CD14-positive monocyte (primary cell): ENCODE results near the gene DIS3L. TPM values are rescaled to one million over a fixed set of nuclear protein-coding genes. Genes with fewer than 3 reads are reported as not detected.

Source experiments
- DNase-seq, 3 donors: peaks; one replicate each; pipeline ENCODE4 v3.0.0-alpha.2; 2011 to 2022
- H2AFZ ChIP-seq: 2 replicates; pipeline ENCODE4 v1.6.0; 2012; ENCODE audit warnings: mild to moderate bottlenecking, low read depth, low read length, inconsistent platforms; ENCODE audit not compliant: insufficient read depth, poor library complexity, severe bottlenecking
- H3K27ac ChIP-seq, 2 donors: 1 replicate in 1 of 2; 2 replicates in 1 of 2; pipeline ENCODE4 v1.5.1; 2012 to 2013; ENCODE audit warnings: low read length in 2 of 2, control low read depth in 1 of 2, inconsistent platforms in 1 of 2, low read depth in 1 of 2, mild to moderate bottlenecking in 1 of 2
- H3K27me3 ChIP-seq, 2 donors: one replicate each; pipeline versions ENCODE4 v1.6.0 to v1.6.1; 2011 to 2013; ENCODE audit warnings: low read length in 2 of 2; ENCODE audit not compliant: control insufficient read depth in 2 of 2, insufficient read depth in 2 of 2
- H3K36me3 ChIP-seq, 2 donors: replicated peaks in 1 of 2; 1 replicate in 1 of 2; 2 replicates in 1 of 2; pipeline versions ENCODE4 v1.5.1 to v1.6.1; 2012 to 2013; ENCODE audit warnings: low read length in 2 of 2, control low read depth in 1 of 2, inconsistent platforms in 1 of 2, mild to moderate bottlenecking in 1 of 2; ENCODE audit not compliant: insufficient read depth in 2 of 2, control insufficient read depth in 1 of 2
- H3K4me1 ChIP-seq, 2 donors: 1 replicate in 1 of 2; 2 replicates in 1 of 2; pipeline versions ENCODE4 v1.5.1 to v1.6.1; 2012 to 2013; ENCODE audit warnings: low read length in 2 of 2, control low read depth in 1 of 2, inconsistent platforms in 1 of 2, mild to moderate bottlenecking in 1 of 2, moderate library complexity in 1 of 2; ENCODE audit not compliant: insufficient read depth in 2 of 2, control insufficient read depth in 1 of 2
- H3K4me2 ChIP-seq: replicated peaks from 2 replicates; pipeline ENCODE3; 2012; ENCODE audit warnings: low read length, moderate library complexity, mild to moderate bottlenecking; ENCODE audit not compliant: poor library complexity, severe bottlenecking; ENCODE audit errors: extremely low read depth
- H3K4me3 ChIP-seq, 3 experiments: fragments of 200-600 bp in 1 of 3; sonication (generic) in 1 of 3; replicated peaks in 1 of 3; 1 replicate in 2 of 3; 2 replicates in 1 of 3; pipeline ENCODE4 v1.5.1; 2011 to 2013; ENCODE audit warnings: low read length in 3 of 3, mild to moderate bottlenecking in 3 of 3, control low read depth in 2 of 3, low read depth in 2 of 3, inconsistent platforms in 1 of 3, moderate library complexity in 1 of 3
- H3K79me2 ChIP-seq: 2 replicates; pipeline ENCODE4 v1.6.0; 2012; ENCODE audit warnings: mild to moderate bottlenecking, control low read depth, inconsistent platforms, low read length, moderate library complexity; ENCODE audit not compliant: insufficient read depth
- H3K9ac ChIP-seq: 2 replicates; pipeline ENCODE4 v1.6.0; 2017; ENCODE audit warnings: low read length, mild to moderate bottlenecking; ENCODE audit not compliant: insufficient read depth, poor library complexity, severe bottlenecking
- H3K9me3 ChIP-seq, 2 donors: replicated peaks in 1 of 2; 1 replicate in 1 of 2; 2 replicates in 1 of 2; pipeline versions ENCODE4 v1.5.1 to v1.6.1; 2012 to 2013; ENCODE audit warnings: low read length in 2 of 2, control low read depth in 1 of 2; ENCODE audit not compliant: control insufficient read depth in 1 of 2, insufficient read depth in 1 of 2
- H4K20me1 ChIP-seq: 2 replicates; pipeline ENCODE4 v1.6.0; 2012; ENCODE audit warnings: mild to moderate bottlenecking, low read length, control low read depth, moderate library complexity; ENCODE audit not compliant: insufficient read depth
- H3K27ac Mint-ChIP-seq, 7 donors: one replicate each; pipeline ENCODE4 v1.8.0; 2020; ENCODE audit warnings: mild to moderate bottlenecking in 7 of 7, mixed read lengths in 7 of 7, moderate library complexity in 6 of 7, inconsistent platforms in 2 of 7
- H3K27me3 Mint-ChIP-seq, 3 donors: one replicate each; pipeline ENCODE4 v1.8.0; 2021 to 2022; ENCODE audit warnings: low read depth in 3 of 3, mild to moderate bottlenecking in 3 of 3, mixed read lengths in 3 of 3, moderate library complexity in 3 of 3, inconsistent platforms in 1 of 3
- H3K36me3 Mint-ChIP-seq, 2 donors: one replicate each; pipeline ENCODE4 v1.8.0; 2020; ENCODE audit warnings: mixed read lengths in 2 of 2, inconsistent platforms in 1 of 2, mild to moderate bottlenecking in 1 of 2
- H3K4me1 Mint-ChIP-seq: one replicate; pipeline ENCODE4 v1.8.0; 2020; ENCODE audit warnings: mild to moderate bottlenecking, mixed read lengths
- H3K4me3 Mint-ChIP-seq, 2 donors: one replicate each; pipeline ENCODE4 v1.8.0; 2020; ENCODE audit warnings: mild to moderate bottlenecking in 2 of 2, mixed read lengths in 2 of 2, moderate library complexity in 1 of 2
- H3K9me3 Mint-ChIP-seq, 7 donors: one replicate each; pipeline ENCODE4 v1.8.0; 2020 to 2022; ENCODE audit warnings: mixed read lengths in 7 of 7, mild to moderate bottlenecking in 6 of 7, moderate library complexity in 6 of 7, inconsistent platforms in 2 of 7
- CTCF ChIP-seq: fragments of 200-600 bp; IDR thresholded peaks from one replicate; pipeline ENCODE4 v1.8.0; 2022; ENCODE audit warnings: antibody characterized with exemption, mild to moderate bottlenecking
- WGBS: methylation state at CpG from one replicate; pipeline ENCODE4 v1.1.5; 2013; ENCODE audit warnings: missing lambda C conversion rate; ENCODE audit not compliant: insufficient coverage; 5-methylcytosine and 5-hydroxymethylcytosine counted together
- intact Hi-C, 2 donors: fragments of 100-400 bp; cut with micrococcal nuclease; formaldehyde crosslinking; loops; one replicate each; pipeline versions ENCODE4 v1.15.0 to v1.15.1; 2023
- polyA plus RNA-seq, 3 donors: library from polyadenylated mRNA; depleted of rRNA in 1 of 3; unstranded in 2 of 3; stranded (reverse) in 1 of 3; fragments of 300-500 nt in 2 of 3; fragments of >200 nt in 1 of 3; fragmentation: Illumina TruSeq in 2 of 3; gene quantifications; 1 replicate in 2 of 3; 2 replicates in 1 of 3; pipeline ENCODE4 v1.2.3, GENCODE V29; 2012 to 2021

The DIS3L gene
- polyA plus RNA-seq, 3 donors, result 13.2 to 17.0 (median 13.6) TPM

GRCh38 chr15:66246937-66247336 is 46.4 kb upstream of the DIS3L start:
- H3K27ac Mint-ChIP-seq, result no peak overlapping the region
- H3K9me3 Mint-ChIP-seq, result peaks cover 0 to 10% (median 0%) of the 10 kb centered on the region in 7 donors
- Histone ChIP-seq H3K4me3 (no peak overlapping the region), H3K4me2 (no peak overlapping the region), H3K79me2 (no peaks in the 10 kb centered on the region), H3K27me3 (peaks cover 33 to 34% of the 10 kb centered on the region in 2 donors), H3K27ac (no peak overlapping the region), H3K9me3 (no peaks in the 10 kb centered on the region), H4K20me1 (no peaks in the 10 kb centered on the region), H3K36me3 (no peaks in the 10 kb centered on the region), H3K9ac (no peak overlapping the region), H2AFZ (no peak overlapping the region), H3K4me1 (peaks cover 3 to 4% of the 10 kb centered on the region in 2 donors)
- WGBS, result no CpG with 5 or more reads among the region's 1 CpG
- DNase-seq, result no peak
- peaks cover 40 to 64% (median 51%) of the 10 kb centered on the region in 3 donors for H3K27me3 Mint-ChIP-seq
- no peaks in the 10 kb centered on the region for H3K36me3 Mint-ChIP-seq
- intact Hi-C loops, result no loop called here
- TF ChIP-seq CTCF, result no peak
- peaks cover 7% of the 10 kb centered on the region for H3K4me1 Mint-ChIP-seq
- no peak overlapping the region for H3K4me3 Mint-ChIP-seq

- no CpG with 5 or more reads among the region's 2 CpGs for WGBS
- no peak for TF ChIP-seq CTCF
- H3K4me1 ChIP-seq, result peaks cover 22 to 30% of the 10 kb centered on the region in 2 donors
- no peak overlapping the region for H3K27ac ChIP-seq
- Mint-ChIP-seq H3K4me1 (peaks cover 24% of the 10 kb centered on the region), H3K4me3 (peak overlapping the region in 1 of 2 donors; percentile 12), H3K9me3 (peaks cover 0 to 26% (median 10%) of the 10 kb centered on the region in 7 donors), H3K27ac (no peak overlapping the region), H3K27me3 (peaks cover 57 to 90% (median 67%) of the 10 kb centered on the region in 3 donors), H3K36me3 (peaks cover 6% of the 10 kb centered on the region in 2 donors)
- H3K36me3 ChIP-seq, result no peaks in the 10 kb centered on the region
- H2AFZ ChIP-seq, result no peak overlapping the region
- no peak overlapping the region for H3K4me2 ChIP-seq
- H3K27me3 ChIP-seq, result peaks cover 56 to 58% of the 10 kb centered on the region in 2 donors
- no peaks in the 10 kb centered on the region for H3K79me2 ChIP-seq
- intact Hi-C loops, result no loop called here
- DNase-seq, result no peak
- no peak overlapping the region for H3K4me3 ChIP-seq
- no peak overlapping the region for H3K9ac ChIP-seq
- peaks cover 0 to 13% of the 10 kb centered on the region in 2 donors for H3K9me3 ChIP-seq
- no peaks in the 10 kb centered on the region for H4K20me1 ChIP-seq
Observed at GRCh38 chr15:66249605-66250174, 43.7 kb upstream of the DIS3L start.
